Progenitor cell of endocrine pancreas (in vitro differentiated cells): ENCODE measurements around the gene FSTL5. TPM values are rescaled to one million over a fixed set of nuclear protein-coding genes. Genes with fewer than 3 reads are reported as not detected.

Source experiments
- DNase-seq: peaks from one replicate; pipeline ENCODE4 v3.0.0; 2021; ENCODE audit warnings: low spot score; ENCODE audit not compliant: unreplicated experiment
- H3K27ac Mint-ChIP-seq: 2 replicates; pipeline ENCODE4 v1.8.0; 2021; ENCODE audit warnings: mild to moderate bottlenecking, moderate library complexity, mixed read lengths
- H3K27me3 Mint-ChIP-seq: 2 replicates; pipeline ENCODE4 v1.8.0; 2021; ENCODE audit warnings: mixed read lengths
- H3K36me3 Mint-ChIP-seq: 2 replicates; pipeline ENCODE4 v1.8.0; 2022; ENCODE audit warnings: mixed read lengths; ENCODE audit not compliant: insufficient read depth
- H3K4me1 Mint-ChIP-seq: 2 replicates; pipeline ENCODE4 v1.8.0; 2021; ENCODE audit warnings: low read depth, mixed read lengths
- H3K4me3 Mint-ChIP-seq: 2 replicates; pipeline ENCODE4 v1.8.0; 2021; ENCODE audit warnings: low read depth, mild to moderate bottlenecking, moderate library complexity, mixed read lengths
- H3K9me3 Mint-ChIP-seq: 2 replicates; pipeline ENCODE4 v1.8.0; 2021; ENCODE audit warnings: low read depth, mixed read lengths
- CTCF ChIP-seq: fragments of 200-600 bp; sonication (generic); IDR thresholded peaks from one replicate; pipeline ENCODE4 v1.5.0; 2021; ENCODE audit warnings: antibody characterized with exemption, mild to moderate bottlenecking; ENCODE audit not compliant: unreplicated experiment
- total RNA-seq: library from RNA; stranded (reverse); gene quantifications from 2 replicates; pipeline ENCODE4 v1.2.1, GENCODE V29; 2021

FSTL5 gene
- total RNA-seq, 1 donor from 2014 or later: 15.5 TPM

- Mint-ChIP-seq H3K9me3 (peaks cover 9% of the 10 kb centered on the region), H3K27ac (no peak overlapping the region), H3K4me1 (no peaks in the 10 kb centered on the region), H3K4me3 (no peak overlapping the region), H3K27me3 (no peaks in the 10 kb centered on the region), H3K36me3 (peaks cover 1% of the 10 kb centered on the region)
- no peak for DNase-seq
- no peak for TF ChIP-seq CTCF
Measured at GRCh38 chr4:161680146-161680545, 483.7 kb downstream of the FSTL5 start.

- H3K27ac Mint-ChIP-seq: no peak overlapping the region
- TF ChIP-seq CTCF: no peak
- no peaks in the 10 kb centered on the region for H3K36me3 Mint-ChIP-seq
- DNase-seq: no peak
- H3K27me3 Mint-ChIP-seq: no peaks in the 10 kb centered on the region
- H3K4me3 Mint-ChIP-seq: no peak overlapping the region
- peaks cover 11% of the 10 kb centered on the region for H3K4me1 Mint-ChIP-seq
- peaks cover 4% of the 10 kb centered on the region for H3K9me3 Mint-ChIP-seq
Measured at GRCh38 chr4:161664740-161665139, 499.1 kb downstream of the FSTL5 start.

- Mint-ChIP-seq H3K27me3 (no peaks in the 10 kb centered on the region), H3K36me3 (no peaks in the 10 kb centered on the region), H3K9me3 (no peaks in the 10 kb centered on the region), H3K4me1 (peaks cover 8% of the 10 kb centered on the region), H3K4me3 (no peak overlapping the region), H3K27ac (no peak overlapping the region)
- no peak for TF ChIP-seq CTCF
- no peak for DNase-seq
Measured at GRCh38 chr4:161663844-161664243, 500.0 kb downstream of the FSTL5 start.

- Mint-ChIP-seq H3K27me3 (no peaks in the 10 kb centered on the region), H3K9me3 (no peaks in the 10 kb centered on the region), H3K27ac (no peak overlapping the region), H3K4me1 (no peaks in the 10 kb centered on the region), H3K4me3 (no peak overlapping the region), H3K36me3 (no peaks in the 10 kb centered on the region)
- no peak for DNase-seq
- TF ChIP-seq CTCF: no peak
Measured at GRCh38 chr4:161658676-161659075, 505.1 kb downstream of the FSTL5 start.

- H3K9me3 Mint-ChIP-seq: no peaks in the 10 kb centered on the region
- H3K27ac Mint-ChIP-seq: no peak overlapping the region
- no peaks in the 10 kb centered on the region for H3K36me3 Mint-ChIP-seq
- H3K27me3 Mint-ChIP-seq: no peaks in the 10 kb centered on the region
- DNase-seq: no peak
- no peak for TF ChIP-seq CTCF
- H3K4me1 Mint-ChIP-seq: no peaks in the 10 kb centered on the region
- no peak overlapping the region for H3K4me3 Mint-ChIP-seq
Measured at GRCh38 chr4:161657616-161658015, 506.2 kb downstream of the FSTL5 start.
